ENCODE results near the gene U2SURP.

DNA sequence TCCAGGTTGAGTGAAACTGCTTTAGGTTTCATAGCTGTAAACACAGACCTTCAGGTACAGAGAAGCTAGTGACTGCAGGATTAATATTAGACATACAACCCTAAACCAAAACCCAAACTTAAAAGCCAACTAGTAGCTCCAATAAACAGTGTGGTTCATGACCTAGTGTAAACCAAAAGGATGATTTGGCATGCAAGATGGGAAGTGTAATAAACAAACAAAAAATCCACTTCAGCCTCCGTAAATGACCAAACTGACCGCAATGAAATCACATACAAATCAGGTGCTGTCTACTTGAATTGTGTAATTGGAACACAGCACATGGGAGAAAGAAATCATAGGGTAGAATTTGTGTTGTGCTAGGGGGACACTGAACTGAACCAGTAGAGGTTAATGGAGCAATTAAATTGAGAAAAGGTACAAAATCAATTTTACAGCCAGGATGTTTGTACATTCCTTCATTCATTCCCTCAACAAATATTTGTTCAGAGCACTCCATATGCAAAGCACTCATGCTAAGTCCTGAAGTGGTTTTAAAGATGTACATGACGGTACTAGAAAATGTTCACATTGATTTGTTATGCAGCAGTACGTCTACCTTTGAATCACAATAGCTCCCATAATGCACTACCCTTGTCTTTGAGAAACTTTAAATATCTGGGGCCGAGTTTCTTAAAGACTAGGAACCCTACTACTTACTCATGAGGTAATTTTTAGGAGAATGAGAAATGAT lies 96.8 kb downstream of the U2SURP start:
- TF ChIP-seq SP1 (IDR thresholded peaks at IDR 0.05) (no peak), NFRKB (IDR thresholded peaks at IDR 0.05) (no peak), BHLHE40 (IDR thresholded peaks at IDR 0.05; ENCODE audit: borderline replicate concordance) (no peak)

Data from HEK293T (cell line).